ENCODE results near the gene SATB2.

SATB2 gene

DNA sequence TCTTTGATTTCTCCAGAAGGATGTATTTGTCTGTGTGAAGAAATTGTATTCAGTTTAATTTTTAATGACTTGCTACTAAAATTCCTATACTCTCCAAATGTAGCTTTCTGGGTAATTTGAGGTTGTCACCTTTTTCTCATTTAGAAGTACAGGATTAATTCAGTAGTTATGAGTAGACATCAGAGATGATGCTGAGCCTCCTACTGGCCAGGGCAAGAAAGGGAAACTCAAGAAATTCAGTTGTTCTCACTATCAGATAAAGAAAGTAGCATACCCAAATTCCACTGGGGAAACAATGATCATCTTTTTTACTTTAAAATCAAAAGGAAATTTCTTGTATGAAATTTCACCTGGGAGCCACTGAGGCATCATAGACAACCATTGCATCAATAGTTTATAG, 199.4 kb downstream of the SATB2 start:
- DNase-seq: no peak

DNA sequence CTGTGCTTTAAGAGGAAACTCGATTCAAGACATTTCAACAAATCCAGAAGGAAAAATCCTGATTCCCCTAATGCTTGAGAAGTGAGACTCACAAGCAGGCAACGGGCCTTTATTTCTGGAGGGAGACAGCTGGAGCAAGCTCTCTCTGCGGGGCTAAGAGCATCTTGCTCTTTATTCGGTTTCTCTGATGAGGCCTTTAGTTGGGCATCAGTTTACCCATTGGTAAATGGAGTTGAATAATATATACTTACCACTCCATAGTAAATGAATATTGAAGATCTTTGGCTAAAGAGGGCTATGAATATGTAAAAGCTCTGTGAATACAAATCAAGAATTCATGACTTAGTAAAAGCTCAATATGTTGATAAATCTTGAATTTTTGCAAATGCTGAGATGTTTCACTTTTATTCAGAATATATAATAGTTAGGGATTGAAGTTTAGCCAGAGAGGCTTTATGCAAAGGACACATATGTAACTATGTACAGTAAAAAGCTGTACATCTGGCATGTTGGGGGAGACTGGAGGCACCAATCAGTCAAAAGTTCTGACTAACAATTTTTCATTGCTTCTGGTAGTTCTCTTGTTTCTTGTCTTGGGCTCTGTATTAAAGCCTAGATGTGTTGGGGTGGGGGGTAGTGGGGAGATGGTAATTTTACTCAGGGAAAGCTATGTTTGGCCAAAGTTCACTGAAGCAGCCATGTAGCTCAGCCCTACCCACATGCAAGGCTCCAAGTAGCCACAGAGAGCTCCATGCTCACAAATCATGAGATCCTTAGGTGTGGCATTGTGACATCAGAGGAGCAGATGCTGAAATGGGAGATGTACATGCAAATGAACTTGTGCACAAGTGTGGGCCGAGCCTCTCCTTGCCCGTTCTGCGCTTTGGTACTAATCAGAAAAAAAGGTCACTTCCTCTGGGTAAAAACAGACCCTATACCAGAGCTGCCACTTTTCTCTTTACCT, 200.2 kb downstream of the SATB2 start:
- no peak for DNase-seq

DNA sequence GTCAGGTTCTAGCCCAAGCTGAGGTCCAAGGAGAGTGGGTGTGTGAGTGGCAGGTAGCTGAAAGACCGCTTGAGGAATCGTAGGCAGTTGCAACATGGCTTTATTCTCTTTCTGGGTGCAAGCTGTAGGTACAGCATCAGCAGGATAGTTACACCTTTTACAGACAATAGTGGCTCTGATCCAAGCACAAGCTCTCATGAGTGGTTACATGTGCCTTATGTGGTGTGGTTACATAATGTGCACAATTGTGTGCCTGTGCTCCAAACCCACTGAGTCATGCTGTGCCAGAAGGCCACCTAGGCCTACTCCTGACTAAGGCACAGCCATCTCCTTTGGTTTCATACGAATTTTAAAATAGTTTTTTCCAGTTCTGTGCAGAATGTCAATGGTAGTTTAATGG, 227.6 kb downstream of the SATB2 start:
- DNase-seq: no peak

DNA sequence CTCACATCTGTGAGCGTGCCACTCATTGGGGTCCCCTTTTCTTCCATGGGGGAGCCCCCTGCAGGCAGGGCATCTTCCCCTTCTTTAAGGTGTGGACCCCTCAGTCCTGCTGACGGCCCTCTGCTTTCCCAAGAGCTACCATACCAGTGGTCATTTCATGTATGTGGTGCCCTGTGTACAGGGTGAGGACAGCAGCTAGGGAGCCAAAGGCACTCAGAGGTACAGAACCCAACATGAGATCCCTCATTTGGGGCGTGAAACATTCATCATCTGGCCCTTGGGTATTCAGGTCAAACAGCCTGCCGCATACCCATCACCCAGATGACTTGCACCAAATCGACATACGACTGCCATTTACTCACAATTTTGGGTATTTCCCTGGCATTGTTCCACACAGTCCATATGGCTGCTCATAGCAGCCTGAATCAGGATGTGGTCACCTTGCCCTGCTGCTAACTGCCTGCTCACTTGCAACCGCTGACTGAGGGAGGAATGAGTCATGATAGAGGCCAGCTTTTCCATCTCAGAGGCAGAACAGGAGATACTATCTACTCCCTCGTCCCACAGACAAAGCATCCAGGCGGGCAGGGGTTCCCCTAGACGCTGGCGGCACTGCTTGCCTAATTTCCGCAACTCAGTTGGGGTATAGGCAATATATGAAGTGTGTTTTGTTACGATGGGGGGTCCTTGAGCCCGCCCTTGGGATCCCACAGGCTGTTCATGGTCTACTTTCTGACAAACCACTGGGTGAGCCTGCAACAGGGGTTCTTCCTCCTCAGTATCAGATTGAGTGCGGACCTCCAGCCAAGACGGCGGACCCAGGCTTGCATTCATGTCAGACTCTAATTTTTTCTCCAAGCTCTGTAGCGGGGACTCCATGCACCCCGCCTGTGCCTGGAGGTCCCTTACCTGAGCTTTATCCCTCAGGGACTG, 228.6 kb downstream of the SATB2 start:
- DNase-seq: no peak

DNA sequence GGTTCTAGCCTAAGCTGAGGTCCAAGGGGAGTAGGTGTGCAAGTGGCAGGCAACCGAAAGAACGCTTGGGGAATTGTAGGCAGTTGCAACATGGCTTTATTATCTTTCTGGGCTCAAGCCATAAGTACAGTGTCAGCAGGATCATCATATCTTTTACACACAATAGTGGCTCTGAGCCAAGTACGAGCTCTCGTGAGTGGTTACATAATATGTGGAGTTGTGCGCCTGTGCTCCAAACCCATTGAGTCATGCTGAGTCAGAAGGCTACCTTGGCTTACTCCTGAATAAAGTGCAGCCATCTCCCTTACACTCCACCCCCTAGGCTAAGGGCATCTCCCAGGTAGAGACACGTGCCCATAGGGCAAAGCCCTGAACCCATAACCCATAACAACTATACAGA, 233.9 kb downstream of the SATB2 start:
- no peak for DNase-seq

DNA sequence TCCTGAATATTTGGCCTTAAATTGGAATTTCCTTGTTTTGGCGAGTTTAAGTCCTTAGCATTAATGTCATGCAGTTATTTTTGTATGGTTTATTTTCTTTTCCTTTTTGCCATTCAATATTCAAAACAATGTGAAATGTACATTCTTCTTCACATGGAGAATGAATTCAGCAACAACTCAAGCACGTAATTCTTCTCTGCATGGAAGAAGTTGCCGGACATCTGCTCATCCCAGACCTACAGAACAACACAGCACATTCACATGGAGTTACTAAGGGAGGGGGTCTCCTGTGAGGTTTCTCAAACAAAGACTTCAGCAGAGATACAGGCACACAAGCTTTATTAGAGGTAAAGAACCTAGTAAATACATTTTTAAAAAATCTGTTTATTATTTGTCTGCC, 236.8 kb downstream of the SATB2 start:
- no peak for DNase-seq

DNA sequence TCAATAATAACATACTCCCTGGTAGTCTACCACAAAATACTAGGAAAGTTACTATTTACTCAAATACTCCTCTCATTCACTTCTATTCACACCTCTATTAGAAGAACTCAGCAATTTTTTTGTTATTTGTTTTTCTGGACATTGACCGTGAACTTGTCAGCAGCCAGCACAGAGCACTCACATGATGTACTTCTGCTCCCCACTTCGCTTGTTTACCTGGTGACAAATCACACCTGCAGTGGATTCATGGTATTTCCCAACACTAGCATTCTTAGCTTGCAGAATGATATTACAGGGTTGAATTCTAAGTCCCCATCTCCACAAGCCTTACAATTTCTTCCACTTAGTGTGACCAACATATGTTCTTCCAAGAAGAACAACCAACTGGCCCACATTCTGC, 238.2 kb downstream of the SATB2 start:
- DNase-seq: no peak

Measured in hypothalamus (tissue), 51 donors.